Left hindlimb (tissue), 1 donor: ENCODE measurements around the gene CNR1.

Source experiments
- DNase-seq: peaks from one replicate; pipeline ENCODE4 v3.0.0-alpha.2; 2018

Gene CNR1

GRCh38 chr6:88143421-88144157 lies 22.6 kb downstream of the CNR1 start:
- no peak for DNase-seq

GRCh38 chr6:88142297-88142668 lies 23.9 kb downstream of the CNR1 start:
- DNase-seq: no peak

GRCh38 chr6:88141561-88142296 lies 24.4 kb downstream of the CNR1 start:
- DNase-seq: no peak

- DNase-seq: no peak
Observed at GRCh38 chr6:88137915-88138314, 28.2 kb downstream of the CNR1 start.

- no peak for DNase-seq
Observed at GRCh38 chr6:88135578-88136114, 30.5 kb downstream of the CNR1 start.

- DNase-seq: no peak
Observed at GRCh38 chr6:88134575-88134974, 31.6 kb downstream of the CNR1 start.

GRCh38 chr6:88133718-88134117 lies 32.4 kb downstream of the CNR1 start:
- no peak for DNase-seq

GRCh38 chr6:88124925-88125557 lies 41.1 kb downstream of the CNR1 start:
- no peak for DNase-seq

GRCh38 chr6:88120635-88121034 lies 45.5 kb downstream of the CNR1 start:
- DNase-seq: no peak

GRCh38 chr6:88119769-88120168 lies 46.4 kb downstream of the CNR1 start:
- no peak for DNase-seq

- DNase-seq: no peak
Observed at GRCh38 chr6:88116276-88116675, 49.9 kb downstream of the CNR1 start.

GRCh38 chr6:88115307-88115706 lies 50.8 kb downstream of the CNR1 start:
- no peak for DNase-seq

GRCh38 chr6:88114838-88115237 lies 51.3 kb downstream of the CNR1 start:
- DNase-seq: no peak

- DNase-seq: no peak
Observed at GRCh38 chr6:88111991-88112390, 54.2 kb downstream of the CNR1 start.

- DNase-seq: no peak
Observed at GRCh38 chr6:88107241-88107640, 58.9 kb downstream of the CNR1 start.

- no peak for DNase-seq
Observed at GRCh38 chr6:88105741-88106340, 60.3 kb downstream of the CNR1 start.
